Type B pancreatic cell (in vitro differentiated cells): ENCODE data around the gene HPSE. TPM values are rescaled to one million over a fixed set of nuclear protein-coding genes. Genes with fewer than 3 reads are reported as not detected.

ENCODE experiments used
- DNase-seq: peaks from one replicate; pipeline ENCODE4 v3.0.0; 2021; ENCODE audit warnings: mixed read lengths; ENCODE audit not compliant: unreplicated experiment; ENCODE audit errors: extremely low spot score
- H3K27ac Mint-ChIP-seq: 2 replicates; pipeline ENCODE4 v1.8.0; 2021; ENCODE audit warnings: mild to moderate bottlenecking, mixed read lengths
- H3K27me3 Mint-ChIP-seq: 2 replicates; pipeline ENCODE4 v1.8.0; 2021; ENCODE audit warnings: mixed read lengths
- H3K36me3 Mint-ChIP-seq: 2 replicates; pipeline ENCODE4 v1.8.0; 2021; ENCODE audit warnings: mixed read lengths
- H3K4me1 Mint-ChIP-seq: one replicate; pipeline ENCODE4 v1.8.0; 2021; ENCODE audit warnings: mixed read lengths; ENCODE audit not compliant: unreplicated experiment
- H3K4me3 Mint-ChIP-seq: 2 replicates; pipeline ENCODE4 v1.8.0; 2021; ENCODE audit warnings: mild to moderate bottlenecking, mixed read lengths
- H3K9me3 Mint-ChIP-seq: 2 replicates; pipeline ENCODE4 v1.8.0; 2021; ENCODE audit warnings: mixed read lengths
- total RNA-seq: library from RNA; stranded (reverse); gene quantifications from 2 replicates; pipeline ENCODE4 v1.2.1, GENCODE V29; 2021; ENCODE audit warnings: low replicate concordance
- TF ChIP-seq, protein P1 (sequence below): fragments of 200-600 bp; sonication (generic); conservative IDR thresholded peaks from 2 replicates; pipeline ENCODE4 v1.5.0; 2021; ENCODE audit warnings: antibody characterized with exemption, mild to moderate bottlenecking

HPSE gene
- total RNA-seq, 1 donor from 2014 or later = 17.6 TPM

DNA sequence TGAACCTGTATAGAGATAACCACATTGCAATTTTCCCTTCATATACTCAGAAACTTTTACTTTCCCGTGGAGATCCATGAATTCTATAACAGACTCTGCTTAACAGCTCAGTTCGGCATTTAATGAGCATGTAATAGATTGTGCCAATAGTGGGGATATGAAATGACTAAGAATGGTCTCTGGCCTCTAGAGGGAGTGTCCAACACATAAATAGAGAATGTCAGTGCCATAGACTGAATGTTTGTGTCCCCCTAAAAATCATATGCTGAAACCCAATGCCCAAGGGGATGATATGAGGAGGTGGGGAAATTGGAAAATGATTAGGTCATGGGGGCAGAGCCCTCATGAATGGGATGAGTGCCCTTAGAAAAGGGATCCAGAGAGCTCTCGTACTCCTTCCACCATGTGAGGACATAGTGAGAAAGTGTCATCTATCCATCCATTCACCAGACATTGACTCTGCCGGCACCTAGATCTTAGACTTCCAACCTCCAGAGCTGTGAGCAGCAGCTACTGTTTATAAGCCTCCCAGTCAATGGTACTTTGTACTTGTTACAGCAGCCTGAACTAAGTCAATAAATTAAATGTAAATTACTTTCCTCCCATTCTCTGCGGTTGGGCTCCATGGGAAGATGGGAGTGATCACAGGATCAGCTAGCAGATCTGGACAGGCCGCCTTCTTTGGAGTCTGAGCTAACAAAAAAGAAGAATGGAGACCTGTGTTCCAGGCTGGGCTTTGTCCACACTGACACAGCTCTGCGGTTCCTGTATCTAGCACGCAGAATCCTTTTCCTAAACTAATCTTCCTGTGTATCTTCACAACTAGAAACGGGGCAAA is 28.1 kb upstream of the HPSE start:
- TF ChIP-seq, protein P1, sequence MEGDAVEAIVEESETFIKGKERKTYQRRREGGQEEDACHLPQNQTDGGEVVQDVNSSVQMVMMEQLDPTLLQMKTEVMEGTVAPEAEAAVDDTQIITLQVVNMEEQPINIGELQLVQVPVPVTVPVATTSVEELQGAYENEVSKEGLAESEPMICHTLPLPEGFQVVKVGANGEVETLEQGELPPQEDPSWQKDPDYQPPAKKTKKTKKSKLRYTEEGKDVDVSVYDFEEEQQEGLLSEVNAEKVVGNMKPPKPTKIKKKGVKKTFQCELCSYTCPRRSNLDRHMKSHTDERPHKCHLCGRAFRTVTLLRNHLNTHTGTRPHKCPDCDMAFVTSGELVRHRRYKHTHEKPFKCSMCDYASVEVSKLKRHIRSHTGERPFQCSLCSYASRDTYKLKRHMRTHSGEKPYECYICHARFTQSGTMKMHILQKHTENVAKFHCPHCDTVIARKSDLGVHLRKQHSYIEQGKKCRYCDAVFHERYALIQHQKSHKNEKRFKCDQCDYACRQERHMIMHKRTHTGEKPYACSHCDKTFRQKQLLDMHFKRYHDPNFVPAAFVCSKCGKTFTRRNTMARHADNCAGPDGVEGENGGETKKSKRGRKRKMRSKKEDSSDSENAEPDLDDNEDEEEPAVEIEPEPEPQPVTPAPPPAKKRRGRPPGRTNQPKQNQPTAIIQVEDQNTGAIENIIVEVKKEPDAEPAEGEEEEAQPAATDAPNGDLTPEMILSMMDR = peak; percentile 46

DNA sequence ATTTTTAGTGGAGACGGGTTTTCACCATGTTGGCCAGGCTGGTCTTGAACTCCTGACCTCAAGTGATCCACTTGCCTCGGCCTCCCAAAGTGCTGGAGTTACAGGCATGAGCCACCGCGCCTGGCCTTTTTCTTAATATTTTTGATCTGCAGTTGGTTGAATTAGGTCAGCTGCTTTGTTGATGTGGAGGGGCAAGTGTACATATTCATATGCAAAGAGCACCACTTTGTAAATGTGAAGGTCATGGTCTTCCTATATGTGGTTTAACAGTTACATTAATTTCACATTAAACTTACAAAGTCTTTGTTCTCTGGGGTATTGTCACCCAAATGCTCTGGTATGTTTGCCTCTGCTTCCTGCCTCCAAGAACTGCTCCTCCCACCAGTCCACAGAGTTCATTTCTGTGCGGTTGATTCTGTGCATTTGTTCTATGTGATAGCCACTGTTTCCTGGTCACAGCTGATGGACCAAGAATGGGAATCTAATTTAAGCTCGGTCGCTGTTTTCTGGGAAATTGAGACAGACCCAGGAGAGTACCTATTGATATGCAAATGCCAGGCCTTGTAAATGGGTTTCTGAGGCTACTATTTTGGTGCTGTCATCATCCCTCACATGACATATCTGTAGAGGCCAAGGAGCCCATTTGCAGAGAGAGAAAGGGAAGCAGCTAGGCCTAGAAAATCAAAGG is 26.9 kb upstream of the HPSE start:
- H3K27ac Mint-ChIP-seq = no peak overlapping the region
- no peak for DNase-seq
- no peaks in the 10 kb centered on the region for H3K9me3 Mint-ChIP-seq
- TF ChIP-seq, protein P1 = no peak
- H3K27me3 Mint-ChIP-seq = no peaks in the 10 kb centered on the region
- H3K4me1 Mint-ChIP-seq = peaks cover 15% of the 10 kb centered on the region
- H3K4me3 Mint-ChIP-seq = no peak overlapping the region
- H3K36me3 Mint-ChIP-seq = no peaks in the 10 kb centered on the region

More for the DNA sequence above, 28.1 kb upstream of the HPSE start:
- peak overlapping the region; percentile 53 for H3K27ac Mint-ChIP-seq
- DNase-seq = no peak
- H3K27me3 Mint-ChIP-seq = no peaks in the 10 kb centered on the region
- H3K4me1 Mint-ChIP-seq = peaks cover 6% of the 10 kb centered on the region
- no peaks in the 10 kb centered on the region for H3K36me3 Mint-ChIP-seq
- no peaks in the 10 kb centered on the region for H3K9me3 Mint-ChIP-seq
- no peak overlapping the region for H3K4me3 Mint-ChIP-seq

DNA sequence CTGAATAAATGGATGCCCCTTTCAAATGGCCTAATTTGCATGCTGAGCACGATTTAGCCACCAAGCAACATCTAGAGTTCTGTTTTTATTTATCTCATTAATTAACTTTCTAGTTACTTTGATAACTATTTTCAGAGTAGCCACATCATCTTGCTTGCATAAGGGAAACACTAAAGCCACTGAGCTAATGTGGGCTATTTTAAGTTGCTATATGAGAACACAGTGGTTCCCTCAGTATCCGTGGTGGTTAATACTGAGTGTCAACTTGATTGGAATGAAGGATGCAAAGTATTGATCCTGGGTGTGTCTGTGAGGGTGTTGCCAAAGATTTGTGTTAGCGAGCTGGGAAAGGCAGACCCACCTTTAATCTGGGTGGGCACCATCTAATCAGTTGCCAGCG is 25.4 kb upstream of the HPSE start:
- TF ChIP-seq, protein P1 = no peak
- H3K27me3 Mint-ChIP-seq = no peaks in the 10 kb centered on the region
- no peak overlapping the region for H3K4me3 Mint-ChIP-seq
- peaks cover 17% of the 10 kb centered on the region for H3K4me1 Mint-ChIP-seq
- H3K9me3 Mint-ChIP-seq = no peaks in the 10 kb centered on the region
- no peaks in the 10 kb centered on the region for H3K36me3 Mint-ChIP-seq
- no peak for DNase-seq
- no peak overlapping the region for H3K27ac Mint-ChIP-seq

DNA sequence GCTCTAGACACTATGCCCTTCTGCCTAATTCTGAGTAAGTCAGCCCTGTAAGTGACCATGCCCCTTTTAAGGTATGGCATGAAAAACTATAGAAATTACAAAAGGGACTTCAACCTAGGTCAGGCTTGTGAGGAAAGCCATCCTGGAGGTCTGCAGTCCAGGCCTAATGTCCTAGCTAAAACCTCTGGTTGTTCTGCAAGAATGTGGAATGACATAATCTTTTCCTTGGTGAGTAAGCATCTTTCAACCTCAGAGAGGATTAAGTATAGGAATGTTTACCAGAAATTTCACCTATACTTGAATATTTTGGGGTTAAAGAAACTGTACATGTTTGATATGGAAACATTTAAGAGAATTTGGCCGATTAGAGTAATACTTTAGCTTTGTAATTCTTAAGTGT is 23.8 kb upstream of the HPSE start:
- Mint-ChIP-seq H3K27ac (peak overlapping the region; percentile 70), H3K36me3 (no peaks in the 10 kb centered on the region)

DNA sequence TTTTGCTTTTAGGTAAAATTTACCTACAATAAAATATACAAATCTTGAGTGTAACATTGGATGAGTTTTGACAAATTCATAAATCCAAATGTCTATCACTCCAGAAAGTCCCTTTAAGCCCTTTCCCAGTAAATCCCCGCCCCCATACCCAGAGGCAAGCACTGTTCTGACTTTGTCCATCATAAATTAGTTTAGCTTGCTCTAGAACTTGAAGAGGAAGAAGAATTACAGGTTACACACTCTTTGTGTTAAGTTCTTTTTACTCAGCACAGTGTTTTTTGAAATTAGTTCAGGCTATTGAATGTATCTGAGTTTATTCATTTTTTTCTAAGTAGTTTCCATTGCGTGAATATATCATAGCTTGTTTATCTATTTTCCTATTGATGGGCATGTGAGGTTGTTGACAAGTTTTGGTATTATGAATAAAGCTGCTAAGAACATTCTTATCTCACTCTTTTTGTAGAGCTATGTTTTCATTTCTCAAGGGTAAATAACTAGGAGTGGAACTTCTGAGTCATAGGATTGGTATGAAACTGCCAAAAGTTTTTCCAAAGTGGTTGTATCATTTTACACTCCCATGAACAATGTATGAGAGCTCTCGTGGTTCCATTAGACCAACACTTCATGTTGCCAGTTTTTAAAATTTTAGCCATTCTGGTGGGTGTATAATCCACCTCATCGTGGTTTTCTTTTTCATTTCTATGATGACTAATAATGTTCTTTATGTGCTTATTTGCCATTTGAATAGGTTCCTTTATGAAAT is 22.4 kb upstream of the HPSE start:
- H3K36me3 Mint-ChIP-seq = no peaks in the 10 kb centered on the region
- H3K9me3 Mint-ChIP-seq = peaks cover 10% of the 10 kb centered on the region
- H3K4me3 Mint-ChIP-seq = peak overlapping the region; percentile 35
- no peak for DNase-seq
- no peaks in the 10 kb centered on the region for H3K27me3 Mint-ChIP-seq
- peaks cover 12% of the 10 kb centered on the region for H3K4me1 Mint-ChIP-seq
- peak overlapping the region; percentile 98 for H3K27ac Mint-ChIP-seq
- TF ChIP-seq, protein P1 = no peak

More for the DNA sequence above, 23.8 kb upstream of the HPSE start:
- TF ChIP-seq, protein P1 = no peak
- DNase-seq = no peak
- H3K9me3 Mint-ChIP-seq = peaks cover 7% of the 10 kb centered on the region
- H3K4me3 Mint-ChIP-seq = no peak overlapping the region
- H3K4me1 Mint-ChIP-seq = peaks cover 17% of the 10 kb centered on the region
- no peaks in the 10 kb centered on the region for H3K27me3 Mint-ChIP-seq
